Hematopoietic multipotent progenitor cell treated with erythropoietin and hydrocortisone succinate and interleukin-3 and kit ligand, for 15 days (in vitro differentiated cells): ENCODE data around the gene ACVR1C.
A peak's percentile ranks its signal among the peaks of the same experiment; 100 is the strongest.

ENCODE experiments used
- DNase-seq: peaks from one replicate; pipeline ENCODE4 v3.0.0-alpha.2; 2015; ENCODE audit warnings: low spot score

ACVR1C gene

GRCh38 chr2:157628477-157629415 lies at the start of gene ACVR1C:
Gene ACVR1C (minus strand): TSS chr2:157628864. CDS start chr2:157628644, 220 bp downstream.
- peak; percentile 2 for DNase-seq

DNA sequence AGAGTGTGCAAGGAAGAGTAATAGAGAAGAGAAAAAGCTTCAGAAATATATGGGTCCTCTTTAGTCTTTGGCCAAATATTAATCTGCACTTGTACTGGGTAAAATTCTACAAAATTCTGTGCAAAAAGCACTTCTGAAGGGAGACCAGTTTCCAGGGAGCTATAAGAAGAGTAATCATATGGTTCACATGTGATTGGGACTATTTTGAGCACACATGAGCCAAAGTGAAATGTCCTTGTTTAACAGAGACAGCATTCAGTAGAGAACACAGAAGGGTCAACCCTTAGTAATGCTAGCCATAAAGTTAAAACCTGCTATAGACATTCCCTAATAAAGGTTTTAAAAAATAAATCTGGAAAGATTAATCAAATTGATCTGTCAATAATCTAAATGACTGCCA lies 49.3 kb upstream of the ACVR1C start:
- no peak for DNase-seq

DNA sequence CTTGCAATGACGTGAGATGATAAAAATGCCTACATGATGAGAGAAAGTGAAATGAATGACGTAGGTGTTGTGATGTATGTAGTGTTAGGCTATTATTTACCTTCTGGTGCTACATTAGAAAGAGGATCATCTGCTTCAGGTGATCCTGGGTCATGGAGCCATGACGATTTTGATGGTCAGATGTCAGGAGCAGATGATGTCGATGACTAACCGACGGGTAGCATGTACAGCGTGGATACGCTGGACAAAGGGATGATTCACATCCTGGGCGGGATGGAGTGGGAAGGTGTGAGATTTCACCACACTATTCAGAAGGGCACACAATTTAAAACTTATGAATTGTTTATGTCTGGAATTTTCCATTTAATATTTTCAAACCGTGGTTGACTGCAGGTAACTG lies 43.5 kb upstream of the ACVR1C start:
- DNase-seq, result no peak

- no peak for DNase-seq
Measured at GRCh38 chr2:157662401-157662800, 33.7 kb upstream of the ACVR1C start.

DNA sequence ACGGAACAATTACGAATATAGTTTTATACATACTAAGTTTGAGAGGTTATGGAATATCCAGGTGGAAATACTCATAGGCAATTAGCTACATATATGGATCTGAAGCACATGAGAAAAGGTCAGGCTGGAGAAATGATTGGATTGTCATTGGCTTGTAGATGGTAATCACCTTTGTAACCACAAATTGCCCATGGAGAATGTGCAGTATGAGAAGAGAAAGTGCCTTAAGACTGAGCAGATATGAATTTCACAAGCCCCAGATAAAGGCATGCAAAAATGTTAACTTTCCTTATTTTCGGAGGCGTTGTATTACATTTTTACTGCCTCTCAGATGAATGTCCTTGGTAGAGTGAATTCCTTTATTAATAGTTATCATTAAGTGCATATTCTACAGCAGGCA lies 33.1 kb upstream of the ACVR1C start:
- no peak for DNase-seq

- no peak for DNase-seq
Measured at GRCh38 chr2:157657858-157658257, 29.2 kb upstream of the ACVR1C start.

- no peak for DNase-seq
Measured at GRCh38 chr2:157657101-157657500, 28.4 kb upstream of the ACVR1C start.

DNA sequence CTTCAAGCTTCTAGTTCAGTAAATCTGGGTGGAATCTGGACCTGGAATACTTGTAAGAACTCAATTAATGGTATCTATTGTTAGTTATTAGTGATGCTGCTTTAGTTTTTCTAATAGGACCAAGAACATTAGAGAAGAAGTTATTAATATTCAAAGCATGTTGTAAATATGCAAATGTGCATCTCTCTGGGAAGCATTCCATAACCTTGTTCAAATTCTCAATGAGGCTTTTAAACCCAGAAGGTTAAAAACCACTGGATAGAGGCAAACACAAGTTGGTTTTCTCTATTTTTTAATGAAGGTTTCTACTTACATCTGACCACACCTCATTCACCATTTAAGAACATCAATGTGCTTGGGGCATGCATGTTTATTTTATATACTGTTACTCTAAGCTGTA lies 16.1 kb upstream of the ACVR1C start:
- no peak for DNase-seq

DNA sequence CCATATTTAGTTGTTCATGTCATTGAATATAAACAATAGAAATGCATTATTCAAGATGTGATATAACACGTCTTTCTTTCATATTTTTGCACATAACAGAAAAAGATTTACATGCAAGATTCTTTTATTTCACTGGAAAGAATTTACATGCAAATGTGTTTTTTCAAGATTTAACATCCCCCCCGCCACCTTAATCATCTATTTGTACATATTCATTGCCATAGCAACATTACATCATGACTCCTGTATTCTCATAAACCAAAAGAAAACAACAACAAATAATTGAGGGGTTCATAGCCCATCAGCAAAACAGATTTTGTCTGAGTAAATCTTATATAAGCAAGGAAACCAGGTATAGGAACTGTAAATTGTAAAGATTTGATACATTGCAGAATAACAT lies 3.2 kb upstream of the ACVR1C start:
- no peak for DNase-seq

- DNase-seq, result no peak
Measured at GRCh38 chr2:157627594-157628476, 829 bp downstream of the ACVR1C start.

DNA sequence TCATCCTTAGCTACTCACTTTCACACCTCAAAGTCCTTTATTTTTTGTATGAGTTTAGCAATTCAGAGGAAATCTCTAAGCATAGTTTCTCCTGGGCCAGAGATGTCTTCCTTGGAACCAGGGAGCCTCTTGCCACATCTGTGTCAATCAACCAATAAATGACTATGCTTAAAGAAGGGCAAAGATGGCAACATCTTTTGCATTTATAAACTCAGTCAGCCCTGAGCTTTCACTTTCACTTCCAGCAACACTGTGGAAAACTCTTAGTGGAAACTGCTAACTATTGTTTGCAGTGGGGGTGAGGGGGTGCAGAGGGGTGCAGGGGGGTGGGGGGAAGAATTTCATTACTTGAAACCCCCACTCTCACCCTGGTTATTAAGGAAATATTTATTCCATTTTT lies 3.4 kb downstream of the ACVR1C start:
- no peak for DNase-seq

DNA sequence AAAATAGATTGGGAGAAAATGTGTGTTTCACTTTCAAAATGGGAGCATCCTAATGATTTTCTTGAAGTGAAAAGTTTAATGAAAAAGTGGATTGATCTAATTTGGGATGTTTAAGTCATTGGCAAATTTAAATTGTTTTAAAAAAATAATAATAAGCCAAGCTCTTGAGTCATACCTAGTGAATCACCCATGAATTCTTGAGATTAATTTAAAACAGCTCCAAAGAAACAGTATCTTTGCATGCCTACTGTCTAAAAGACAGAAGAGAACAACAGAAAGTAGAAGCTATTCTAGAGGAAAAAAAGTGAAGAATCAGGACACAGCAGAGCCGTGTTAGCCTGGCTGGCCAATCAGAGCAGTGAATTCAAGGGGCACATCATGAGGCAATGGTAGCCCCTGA lies 7.7 kb downstream of the ACVR1C start:
- DNase-seq, result no peak

DNA sequence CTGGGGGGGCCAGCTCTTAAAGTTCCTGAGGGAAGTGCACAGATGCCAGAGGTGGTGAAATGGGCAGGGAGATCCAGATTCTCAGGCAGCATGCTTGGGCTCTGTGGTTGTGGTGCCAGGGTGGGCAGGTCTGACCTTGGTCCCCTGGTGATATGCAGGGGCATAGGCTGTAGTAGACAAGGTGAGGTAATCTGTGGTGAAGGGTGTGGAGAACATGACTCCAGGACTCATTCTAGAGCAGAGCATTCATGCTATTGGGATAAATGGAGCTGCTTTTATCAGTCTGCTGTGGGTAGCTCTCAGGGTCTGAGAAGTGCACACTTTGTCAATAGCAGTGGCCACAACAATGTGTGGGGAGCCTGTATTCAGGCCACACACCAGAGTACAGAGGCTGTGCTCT lies 16.9 kb downstream of the ACVR1C start:
- DNase-seq, result no peak

DNA sequence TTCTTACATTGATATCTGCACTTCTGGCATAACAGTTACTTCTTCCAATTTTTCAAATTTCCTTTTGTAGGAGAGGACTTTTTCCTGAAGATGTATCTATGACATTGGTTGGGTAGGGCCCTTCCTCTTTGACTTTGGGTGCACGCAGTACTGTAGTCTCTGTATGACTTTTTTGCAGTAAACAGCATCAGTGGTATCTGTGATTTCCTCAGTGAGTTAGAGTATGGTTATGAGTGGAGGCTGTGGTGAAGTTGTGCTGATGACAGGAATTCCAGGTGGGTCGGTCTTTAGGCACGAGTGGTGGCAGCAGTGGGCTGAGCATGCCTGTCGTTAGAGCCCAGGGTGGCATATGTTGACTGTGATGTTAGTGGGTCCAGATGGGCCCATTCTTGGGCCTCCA lies 17.6 kb downstream of the ACVR1C start:
- DNase-seq, result no peak

- no peak for DNase-seq
Measured at GRCh38 chr2:157606534-157606933, 22.1 kb downstream of the ACVR1C start.

DNA sequence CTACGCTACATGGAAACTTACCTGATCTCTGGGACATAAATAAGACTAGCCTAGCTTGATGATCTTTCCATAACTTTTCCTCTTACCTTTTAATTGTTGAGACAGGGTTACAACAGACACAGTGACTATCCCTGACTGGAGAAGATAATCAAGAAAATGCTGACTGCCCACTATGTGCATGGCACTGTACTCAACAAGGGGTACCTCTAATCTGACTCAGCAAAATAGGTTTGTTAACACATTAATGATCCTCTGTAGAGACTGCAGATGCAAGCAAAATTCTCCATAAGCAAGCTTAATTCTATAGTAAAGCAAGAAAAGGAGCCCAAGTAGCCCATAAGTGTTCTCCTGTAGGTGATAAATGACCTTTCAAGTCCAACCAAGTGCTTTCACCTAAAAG lies 25.5 kb downstream of the ACVR1C start:
- no peak for DNase-seq

DNA sequence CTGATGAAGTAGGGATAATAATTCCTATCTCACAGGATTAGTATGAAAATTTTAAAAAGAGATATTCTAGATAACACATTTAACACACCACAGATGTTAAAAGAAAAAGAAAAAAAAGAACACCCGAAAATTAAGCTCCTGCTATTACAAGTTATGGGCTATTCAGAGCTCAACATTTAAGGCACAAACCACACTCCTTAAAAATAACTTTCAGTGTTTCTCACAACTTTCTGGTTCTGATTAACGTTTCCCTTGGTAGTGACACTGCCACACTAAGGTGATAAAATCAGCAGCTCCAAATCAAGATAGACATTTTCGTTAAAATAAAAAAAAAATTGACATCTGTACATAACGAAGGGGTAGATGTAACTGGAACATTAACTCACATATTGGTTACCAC lies 26.9 kb downstream of the ACVR1C start:
- no peak for DNase-seq

DNA sequence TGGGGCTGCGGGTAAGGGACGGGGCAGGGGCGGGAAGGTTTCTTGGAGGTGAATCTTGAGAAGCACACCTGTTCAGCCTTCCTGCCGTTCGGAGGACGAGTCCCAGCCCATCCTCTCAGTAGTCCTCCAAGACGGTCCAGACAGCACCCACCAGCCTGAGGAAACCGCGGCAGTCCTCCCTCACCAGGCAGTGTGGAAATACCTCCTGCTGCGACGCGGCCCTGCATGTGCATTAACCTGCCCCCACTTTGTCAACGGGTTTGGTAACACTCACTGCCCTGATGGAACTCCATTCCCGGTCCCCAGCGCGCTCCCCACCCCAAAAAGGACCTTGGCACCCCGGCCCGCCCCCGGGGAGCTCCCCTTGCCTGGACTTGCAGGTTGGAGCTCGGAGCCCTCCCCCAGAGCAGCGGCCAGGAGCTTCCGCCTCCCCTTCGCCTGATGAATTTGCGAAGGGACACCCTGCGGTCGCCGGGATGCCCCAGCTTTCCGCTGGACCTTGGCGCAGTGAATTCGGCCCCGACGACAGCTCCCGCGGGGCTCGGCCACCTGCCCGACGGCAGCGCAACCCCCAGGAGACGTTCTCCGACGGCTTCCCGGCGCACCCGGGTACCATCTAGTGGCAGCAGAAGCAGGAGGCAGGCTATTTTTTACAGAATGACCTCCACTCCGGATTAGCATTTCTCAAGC lies 31.5 kb downstream of the ACVR1C start:
- no peak for DNase-seq

DNA sequence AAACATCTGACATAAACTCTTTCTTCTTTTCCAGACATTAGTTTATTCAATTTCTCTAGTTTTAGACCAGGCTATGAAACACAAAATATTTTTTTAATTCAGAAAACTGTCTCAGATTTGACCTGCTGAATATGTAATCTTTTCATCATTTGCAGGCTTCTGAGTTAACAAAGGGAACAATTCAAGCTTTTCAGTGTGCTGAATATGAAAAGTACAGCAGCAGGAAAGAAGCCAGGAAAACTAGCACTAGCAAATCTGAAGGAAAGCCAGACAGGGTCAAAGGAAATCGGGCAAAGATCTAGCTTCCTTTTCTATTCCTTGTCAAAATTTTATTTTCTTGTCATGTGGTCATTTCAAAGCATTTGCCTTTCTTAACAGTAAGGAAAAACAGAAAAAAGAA lies 35.3 kb downstream of the ACVR1C start:
- no peak for DNase-seq

- DNase-seq, result no peak
Measured at GRCh38 chr2:157592948-157593347, 35.7 kb downstream of the ACVR1C start.

DNA sequence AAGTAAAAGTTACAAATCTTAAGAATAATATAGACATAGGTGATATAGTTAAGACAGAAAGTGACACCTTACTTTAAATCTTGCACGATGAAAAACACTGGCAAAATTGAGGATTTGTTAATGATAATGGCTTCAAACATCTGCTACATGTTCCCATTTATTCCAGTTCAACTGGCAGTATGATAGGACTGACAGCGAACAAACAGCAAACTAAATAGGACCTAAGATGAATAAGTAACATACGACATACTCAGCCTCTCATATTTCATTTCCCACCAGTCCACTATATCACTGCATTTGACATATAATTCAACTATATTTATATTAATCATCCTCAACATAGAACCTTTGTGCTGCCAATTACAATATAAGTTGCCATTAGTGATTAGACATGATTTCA lies 36.3 kb downstream of the ACVR1C start:
- no peak for DNase-seq

DNA sequence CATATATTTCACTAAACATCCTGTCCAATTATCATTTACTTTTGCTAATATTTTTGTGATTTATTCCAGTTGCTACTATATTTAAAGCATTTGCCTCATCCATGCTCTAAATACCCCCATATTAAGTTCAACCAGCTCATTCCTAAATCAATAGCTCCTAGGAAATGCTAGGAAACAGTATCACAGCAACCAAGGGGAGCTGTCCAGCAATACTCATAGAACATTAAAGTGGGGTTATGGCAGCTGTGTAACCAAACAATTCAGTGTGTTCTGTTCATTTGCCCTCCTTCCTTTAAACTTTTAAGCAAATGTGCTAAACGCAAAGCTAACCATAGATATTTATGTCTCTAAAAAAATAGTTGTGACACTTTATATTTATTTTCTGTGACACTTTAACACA lies 41.1 kb downstream of the ACVR1C start:
- DNase-seq, result no peak
